ENCODE measurements around the gene EEIG2.

GRCh38 chr1:108541861-108542260 lies 18.0 kb upstream of the EEIG2 start:
- TF ChIP-seq CTCF (IDR thresholded peaks at IDR 0.05) (no peak), POLR2A (IDR thresholded peaks at IDR 0.05) (no peak)

Measured in body of pancreas (tissue), 4 donors.